Measurements from ENCODE around the gene LRP5. TPM values are rescaled to one million over a fixed set of nuclear protein-coding genes. Genes with fewer than 3 reads are reported as not detected.

The LRP5 gene
- total and polyA plus RNA-seq, 9 of the 15 experiments (the other 6 are each of a cell fraction or from before 2014, with no cell fraction given): 0.48 to 44.2 (median 13.5) TPM

DNA sequence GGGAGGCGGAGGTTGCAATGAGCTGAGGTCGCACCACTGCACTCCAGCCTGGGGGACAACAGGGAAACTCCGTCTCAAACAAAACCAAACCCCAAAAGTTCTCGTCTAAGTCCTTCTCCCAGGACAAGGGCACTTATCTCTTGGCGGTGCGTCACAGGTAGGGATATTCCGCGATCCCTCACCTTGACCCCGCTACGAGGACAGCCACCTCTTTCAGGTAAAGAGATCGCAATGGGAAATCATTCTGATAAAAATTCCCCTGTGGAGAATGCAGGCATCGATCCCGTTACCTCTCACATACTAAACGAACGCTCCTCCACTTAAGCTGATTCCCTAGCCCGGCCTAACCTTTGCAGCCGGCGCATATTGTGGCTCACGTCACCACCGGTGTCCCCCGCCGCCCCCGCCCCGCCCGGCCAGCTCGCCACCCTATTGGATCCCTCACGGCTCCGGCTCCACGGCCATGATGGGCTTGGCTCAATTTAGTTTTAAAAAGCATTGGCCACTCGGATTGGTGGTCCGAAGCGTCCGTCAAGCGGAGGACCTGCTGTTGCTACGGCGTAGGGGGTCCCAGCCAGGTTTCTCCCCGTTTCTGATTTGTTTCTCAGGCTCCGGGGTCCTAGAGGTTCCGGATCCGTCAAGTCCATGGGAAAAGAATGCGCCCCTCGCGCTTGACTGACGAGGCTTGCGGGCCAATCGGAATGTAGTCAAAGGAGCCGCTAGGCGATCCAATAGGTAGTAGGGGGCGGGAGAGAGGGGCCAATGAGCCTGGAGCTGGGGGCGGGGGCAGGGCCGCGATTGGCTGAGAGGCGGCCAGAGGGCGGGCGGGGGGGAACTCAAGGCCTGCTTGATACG is 147.7 kb downstream of the LRP5 start (continued):
- TF ChIP-seq ESRRA (IDR thresholded peaks at IDR 0.05; ENCODE audit: borderline replicate concordance, low read depth) (peak; percentile 99), ELF4 (CRISPR knock-in tag; IDR thresholded peaks at IDR 0.05) (peak; percentile 97), ZBTB8A (IDR thresholded peaks at IDR 0.05; ENCODE audit: partially characterized antibody) (no peak), GTF2A2 (tag; IDR thresholded peaks at IDR 0.05) (no peak), POLR2B (IDR thresholded peaks at IDR 0.05; ENCODE audit: low read depth, partially characterized antibody) (no peak), GTF2E2 (tag; IDR thresholded peaks at IDR 0.05) (no peak), KAT2B (IDR thresholded peaks at IDR 0.05; ENCODE audit: low read depth, low read length) (no peak), SAFB (IDR thresholded peaks at IDR 0.05; ENCODE audit: borderline replicate concordance, low read depth, low read length) (no peak), ZFPM2 (CRISPR knock-in tag; IDR thresholded peaks at IDR 0.05) (peak; percentile 11; the same call in 1 of the 2 replicates), MYNN (IDR thresholded peaks at IDR 0.05) (peak; percentile 26; the same call in 1 of the 2 replicates), MYNN (CRISPR knock-in tag; IDR thresholded peaks at IDR 0.05) (no peak), MTA1 (IDR thresholded peaks at IDR 0.05; ENCODE audit: borderline replicate concordance) (peak; percentile 95), SMAD4 (CRISPR knock-in tag; conservative IDR thresholded peaks at IDR 0.05) (peak; percentile 52), ILF3 (IDR thresholded peaks at IDR 0.05; ENCODE audit: borderline replicate concordance) (peak; percentile 97; the same call in 1 of the 2 replicates), ASH1L (IDR thresholded peaks at IDR 0.05; ENCODE audit: borderline replicate concordance, low read depth, partially characterized antibody) (peak; percentile 88), ATF1 (CRISPR knock-in tag; IDR thresholded peaks at IDR 0.05) (no peak), ATF1 (tag; IDR thresholded peaks at IDR 0.05) (peak; percentile 90), PPARD (CRISPR knock-in tag; IDR thresholded peaks at IDR 0.05) (no peak), ZNF764 (CRISPR knock-in tag; IDR thresholded peaks at IDR 0.05; ENCODE audit: low read depth) (peak; percentile 96), ZNF785 (CRISPR knock-in tag; IDR thresholded peaks at IDR 0.05) (no peak)
- TF ChIP-seq, protein P1, sequence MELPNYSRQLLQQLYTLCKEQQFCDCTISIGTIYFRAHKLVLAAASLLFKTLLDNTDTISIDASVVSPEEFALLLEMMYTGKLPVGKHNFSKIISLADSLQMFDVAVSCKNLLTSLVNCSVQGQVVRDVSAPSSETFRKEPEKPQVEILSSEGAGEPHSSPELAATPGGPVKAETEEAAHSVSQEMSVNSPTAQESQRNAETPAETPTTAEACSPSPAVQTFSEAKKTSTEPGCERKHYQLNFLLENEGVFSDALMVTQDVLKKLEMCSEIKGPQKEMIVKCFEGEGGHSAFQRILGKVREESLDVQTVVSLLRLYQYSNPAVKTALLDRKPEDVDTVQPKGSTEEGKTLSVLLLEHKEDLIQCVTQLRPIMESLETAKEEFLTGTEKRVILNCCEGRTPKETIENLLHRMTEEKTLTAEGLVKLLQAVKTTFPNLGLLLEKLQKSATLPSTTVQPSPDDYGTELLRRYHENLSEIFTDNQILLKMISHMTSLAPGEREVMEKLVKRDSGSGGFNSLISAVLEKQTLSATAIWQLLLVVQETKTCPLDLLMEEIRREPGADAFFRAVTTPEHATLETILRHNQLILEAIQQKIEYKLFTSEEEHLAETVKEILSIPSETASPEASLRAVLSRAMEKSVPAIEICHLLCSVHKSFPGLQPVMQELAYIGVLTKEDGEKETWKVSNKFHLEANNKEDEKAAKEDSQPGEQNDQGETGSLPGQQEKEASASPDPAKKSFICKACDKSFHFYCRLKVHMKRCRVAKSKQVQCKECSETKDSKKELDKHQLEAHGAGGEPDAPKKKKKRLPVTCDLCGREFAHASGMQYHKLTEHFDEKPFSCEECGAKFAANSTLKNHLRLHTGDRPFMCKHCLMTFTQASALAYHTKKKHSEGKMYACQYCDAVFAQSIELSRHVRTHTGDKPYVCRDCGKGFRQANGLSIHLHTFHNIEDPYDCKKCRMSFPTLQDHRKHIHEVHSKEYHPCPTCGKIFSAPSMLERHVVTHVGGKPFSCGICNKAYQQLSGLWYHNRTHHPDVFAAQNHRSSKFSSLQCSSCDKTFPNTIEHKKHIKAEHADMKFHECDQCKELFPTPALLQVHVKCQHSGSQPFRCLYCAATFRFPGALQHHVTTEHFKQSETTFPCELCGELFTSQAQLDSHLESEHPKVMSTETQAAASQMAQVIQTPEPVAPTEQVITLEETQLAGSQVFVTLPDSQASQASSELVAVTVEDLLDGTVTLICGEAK (IDR thresholded peaks at IDR 0.05): peak; percentile 88
- TF ChIP-seq, protein P1 (CRISPR knock-in tag; IDR thresholded peaks at IDR 0.05): no peak

Data from K562 (cell line).